KG1 (cell line): ENCODE measurements around the gene TSPAN6.

ENCODE experiments used
- DNase-seq: peaks from one replicate; lab custom pipeline; 2025; lab: John Stamatoyannopoulos, UW

TSPAN6 gene, protein sequence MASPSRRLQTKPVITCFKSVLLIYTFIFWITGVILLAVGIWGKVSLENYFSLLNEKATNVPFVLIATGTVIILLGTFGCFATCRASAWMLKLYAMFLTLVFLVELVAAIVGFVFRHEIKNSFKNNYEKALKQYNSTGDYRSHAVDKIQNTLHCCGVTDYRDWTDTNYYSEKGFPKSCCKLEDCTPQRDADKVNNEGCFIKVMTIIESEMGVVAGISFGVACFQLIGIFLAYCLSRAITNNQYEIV

GRCh38 chrX:100636321-100636991 is at the start of gene TSPAN6:
Gene TSPAN6 (minus strand): TSS chrX:100636806. CDS start chrX:100636694, 112 bp downstream.
- no peak for DNase-seq

DNA sequence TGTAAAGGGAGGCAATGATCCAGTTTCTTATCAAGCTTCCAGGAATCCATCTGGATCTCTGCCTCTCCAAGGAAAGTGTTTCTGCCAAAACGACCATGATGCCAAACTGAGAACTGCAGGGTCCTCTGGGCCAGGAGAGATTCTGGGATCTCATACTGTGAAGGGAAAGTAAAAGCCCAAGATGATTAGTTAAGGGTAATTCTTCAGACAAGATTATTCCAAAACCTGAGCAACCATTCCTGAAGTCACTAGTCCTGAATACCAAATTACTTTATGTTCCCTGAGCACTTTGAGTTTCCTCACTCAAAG is 49.3 kb upstream of the TSPAN6 start:
- no peak for DNase-seq

- DNase-seq = peak; percentile 38
Observed at GRCh38 chrX:100685284-100685996, 48.8 kb upstream of the TSPAN6 start.

- no peak for DNase-seq
Observed at GRCh38 chrX:100682939-100683338, 46.3 kb upstream of the TSPAN6 start.

DNA sequence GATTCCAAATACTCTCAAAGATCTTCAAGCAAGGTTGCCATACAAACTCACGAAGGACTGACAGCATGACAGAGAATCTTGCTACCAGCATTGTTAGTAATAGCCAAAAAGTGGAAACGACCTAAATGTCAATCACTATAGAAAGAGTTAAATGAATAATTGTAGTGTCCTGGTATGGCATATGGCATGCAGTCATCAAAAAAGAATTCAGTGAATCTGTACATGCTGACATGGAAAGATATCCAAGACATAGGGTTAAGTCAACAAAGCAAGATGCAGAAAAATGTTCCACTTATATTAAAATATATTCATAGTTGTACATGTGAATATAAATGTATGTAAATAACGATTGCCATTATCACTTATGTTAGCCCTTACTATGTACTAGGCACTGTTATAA is 45.0 kb upstream of the TSPAN6 start:
- no peak for DNase-seq

- DNase-seq = no peak
Observed at GRCh38 chrX:100680756-100681155, 44.1 kb upstream of the TSPAN6 start.

- DNase-seq = no peak
Observed at GRCh38 chrX:100677611-100678181, 41.1 kb upstream of the TSPAN6 start.

GRCh38 chrX:100674705-100675104 is 38.1 kb upstream of the TSPAN6 start:
- DNase-seq = no peak

- no peak for DNase-seq
Observed at GRCh38 chrX:100673397-100673953, 36.9 kb upstream of the TSPAN6 start.

DNA sequence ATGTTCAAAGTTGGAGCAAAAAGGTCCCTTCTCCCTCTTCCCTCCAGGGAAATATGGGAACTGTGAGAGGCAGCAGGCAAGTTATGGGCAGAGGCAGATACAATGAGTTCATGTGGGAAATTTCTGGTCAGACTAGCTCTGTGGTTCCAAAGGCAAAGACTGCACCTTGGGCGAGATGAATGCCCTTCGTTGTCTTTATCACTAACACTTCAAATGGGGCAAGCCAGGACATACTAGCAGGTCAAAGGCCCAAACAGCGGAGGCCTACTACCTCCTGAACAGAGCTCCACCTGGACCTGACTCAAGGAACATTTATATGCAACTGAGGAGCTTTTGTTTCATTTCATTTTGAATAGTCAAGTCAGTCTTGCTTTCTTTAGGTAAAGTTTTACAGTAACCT is 36.4 kb upstream of the TSPAN6 start:
- no peak for DNase-seq

GRCh38 chrX:100663642-100664041 is 27.0 kb upstream of the TSPAN6 start:
- DNase-seq = no peak

DNA sequence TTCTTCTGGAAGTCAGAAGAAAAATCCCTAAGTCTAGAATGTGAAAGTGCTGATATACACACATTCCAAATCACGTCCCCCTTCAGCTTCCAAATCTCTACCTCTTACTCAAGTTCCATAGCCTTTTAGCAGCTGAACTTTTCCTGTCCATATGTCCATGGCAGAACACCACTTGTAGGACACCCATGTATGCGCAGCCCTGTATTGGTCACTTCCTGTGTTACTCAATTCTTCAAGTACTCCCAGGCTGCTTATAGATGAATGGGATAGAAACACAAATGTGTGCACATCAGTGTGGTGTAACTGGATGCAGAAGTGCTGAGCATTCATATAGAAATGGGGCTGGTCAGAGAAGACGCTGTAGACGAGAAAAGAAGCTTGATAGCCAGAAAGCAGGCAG is 26.2 kb upstream of the TSPAN6 start:
- no peak for DNase-seq

- DNase-seq = no peak
Observed at GRCh38 chrX:100662170-100662569, 25.6 kb upstream of the TSPAN6 start.

DNA sequence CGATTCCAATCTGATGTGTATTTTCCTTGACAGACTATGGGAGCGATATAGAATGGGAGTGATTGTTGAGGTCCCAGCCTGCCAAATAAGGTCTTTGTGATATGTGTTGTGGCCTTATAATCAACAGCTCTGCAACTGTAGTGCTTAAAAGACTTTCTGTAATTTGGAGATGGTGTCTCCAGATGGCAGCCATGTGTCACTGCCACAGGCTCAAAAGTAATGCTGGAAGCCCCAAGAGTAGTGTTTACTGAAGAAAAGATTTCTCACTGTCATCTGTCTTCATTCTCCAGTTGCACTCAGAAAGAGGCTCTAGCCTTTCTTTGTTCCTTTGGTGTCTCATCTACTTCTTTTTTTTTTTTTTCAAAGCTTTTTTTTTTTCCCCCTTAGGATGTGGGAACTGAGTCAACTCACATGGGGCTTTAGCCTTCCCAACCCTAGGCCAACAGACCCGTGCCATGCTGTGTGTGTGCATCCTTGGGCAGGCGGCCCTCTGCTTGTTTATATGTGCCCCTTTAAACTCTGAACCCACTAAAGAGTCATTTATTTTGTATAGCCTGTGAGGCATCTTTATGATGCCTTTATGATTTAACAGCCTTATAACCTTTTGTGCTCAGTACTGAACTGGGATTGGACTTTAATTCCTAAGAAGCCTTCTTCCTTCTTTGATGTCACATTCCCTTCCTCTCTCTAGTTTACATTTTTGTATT is 23.0 kb upstream of the TSPAN6 start:
- DNase-seq = no peak

GRCh38 chrX:100658941-100659381 is 22.4 kb upstream of the TSPAN6 start:
- no peak for DNase-seq

DNA sequence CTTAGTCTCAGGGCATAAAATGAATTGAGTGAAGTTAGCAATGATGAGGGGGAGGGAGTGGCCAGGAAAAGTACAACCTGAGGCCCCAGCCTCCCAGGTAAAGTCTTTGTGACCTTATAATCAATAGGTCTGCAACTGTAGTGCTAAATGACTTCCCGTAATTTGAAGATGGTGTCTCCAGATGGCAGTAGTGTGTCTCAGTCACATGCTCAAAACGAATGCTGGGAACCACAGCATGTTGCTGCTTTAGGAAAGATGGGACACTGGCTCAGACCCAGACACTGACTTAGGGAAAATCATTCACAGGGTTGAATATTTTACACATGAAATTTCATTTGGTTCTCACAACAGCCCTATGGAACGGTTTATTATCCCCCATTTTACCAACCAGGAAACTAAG is 17.7 kb upstream of the TSPAN6 start:
- no peak for DNase-seq

GRCh38 chrX:100652266-100652665 is 15.7 kb upstream of the TSPAN6 start:
- no peak for DNase-seq

DNA sequence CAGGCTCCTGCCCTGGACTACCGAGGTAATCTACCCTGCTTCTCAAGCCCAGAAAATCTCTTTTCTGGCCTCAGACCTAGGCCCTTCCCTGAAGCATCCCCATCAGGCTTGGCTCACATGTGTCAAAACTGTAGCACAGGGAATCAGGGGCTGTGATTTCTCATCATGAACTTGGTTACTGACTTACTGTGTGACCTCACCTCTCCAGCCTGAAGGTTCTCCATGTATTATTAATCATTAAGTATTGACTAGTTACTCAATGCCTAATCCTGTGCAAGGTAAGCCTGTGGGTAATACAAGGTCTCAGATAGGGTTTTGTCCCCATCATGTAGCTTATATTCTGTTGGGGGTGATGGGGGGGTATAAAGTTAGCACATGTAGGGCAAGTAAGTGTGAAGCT is 14.2 kb upstream of the TSPAN6 start:
- DNase-seq = no peak

DNA sequence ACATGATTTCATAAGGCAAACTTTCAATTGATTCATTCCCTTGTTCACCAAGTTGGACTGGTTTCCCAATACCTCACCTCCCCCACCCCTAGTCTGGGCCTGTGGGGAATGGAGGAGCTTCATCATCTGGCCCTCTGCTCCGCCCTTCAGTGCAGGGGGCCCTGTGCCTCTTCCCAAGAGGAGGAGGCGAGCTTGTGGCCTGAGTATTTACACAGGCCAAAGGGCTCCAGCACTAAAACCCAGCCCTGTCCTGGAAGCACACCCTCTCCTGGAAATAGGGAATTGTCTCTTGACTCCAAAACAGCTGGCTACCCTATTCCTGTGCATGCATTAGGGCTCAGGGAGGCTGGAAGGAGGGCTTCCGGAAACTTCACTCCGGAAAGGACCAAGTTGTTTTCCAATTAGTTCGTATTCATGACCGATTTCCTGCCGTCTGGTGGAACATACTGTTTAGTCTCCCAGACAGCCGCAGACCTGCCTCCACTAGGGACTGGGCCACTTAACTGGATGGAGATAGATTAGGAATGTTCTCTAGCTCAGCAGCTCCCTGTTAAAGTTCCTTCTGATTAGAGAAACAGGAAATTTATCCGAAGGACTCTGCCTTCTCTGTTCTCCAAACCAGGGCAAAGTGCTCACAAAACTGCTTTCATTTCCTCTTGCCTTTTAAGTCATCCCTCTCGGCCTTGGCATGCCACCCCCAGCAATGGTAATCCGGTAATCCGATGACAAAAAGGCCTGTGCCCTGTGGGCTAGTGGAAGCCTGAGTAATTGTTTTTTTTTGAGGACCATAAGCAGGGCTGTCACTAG is 13.1 kb upstream of the TSPAN6 start:
- no peak for DNase-seq

- no peak for DNase-seq
Observed at GRCh38 chrX:100648458-100649417, 12.1 kb upstream of the TSPAN6 start.
